ENCODE measurements around the gene BTBD7. TPM values are rescaled to one million over a fixed set of nuclear protein-coding genes. Genes with fewer than 3 reads are reported as not detected.
"Not testable (repeated sequence)": the region's sequence is repeated elsewhere in the genome, so short reads cannot be mapped to it uniquely, and the experiment has no call there.

The BTBD7 gene
- total and polyA plus RNA-seq, 4 experiments from 2014 or later: 6.9 to 38.3 (median 19.5) TPM

GRCh38 chr14:93245764-93246420 is 86.9 kb downstream of the BTBD7 start:
- CTCF ChIA-PET (ENCODE audit: partially characterized antibody): no interaction called here
- Mint-ChIP-seq H3K9me3 (no peaks in the 10 kb centered on the region), H3K4me1 (no peaks in the 10 kb centered on the region), H3K27ac (no peak overlapping the region), H3K27me3 (no peaks in the 10 kb centered on the region), H3K36me3 (peaks cover 48 to 70% of the 10 kb centered on the region in 2 donors), H3K4me3 (no peak overlapping the region)
- DNase-seq: no peak
- H3K36me3 ChIP-seq (ENCODE audit: insufficient read depth, low read length): peaks cover 32% of the 10 kb centered on the region
- intact Hi-C loops (cut with micrococcal nuclease): no loop called here
- H3K4me3 ChIP-seq (ENCODE audit: low read length in 2 of 2): no peak overlapping the region
- H3K27me3 ChIP-seq (ENCODE audit: insufficient read depth, low read length): no peaks in the 10 kb centered on the region
- H3K27ac ChIP-seq (ENCODE audit: low read depth, low read length): no peak overlapping the region
- H3K4me1 ChIP-seq (ENCODE audit: insufficient read depth, low read length): no peaks in the 10 kb centered on the region
- H3K9me3 ChIP-seq (ENCODE audit: control insufficient read depth in 1 of 2, low read length in 2 of 2): no peaks in the 10 kb centered on the region
- POLR2A ChIA-PET (ENCODE audit: partially characterized antibody): no interaction called here

- H3K27ac ChIP-seq (ENCODE audit: low read depth, low read length): no peak overlapping the region
- H3K27ac Mint-ChIP-seq: no peak overlapping the region
- no peaks in the 10 kb centered on the region for H3K27me3 Mint-ChIP-seq
- no peaks in the 10 kb centered on the region for H3K9me3 ChIP-seq (ENCODE audit: control insufficient read depth in 1 of 2, low read length in 2 of 2)
- peaks cover 0 to 2% (median 0%) of the 10 kb centered on the region in 4 donors for H3K4me1 Mint-ChIP-seq
- H3K36me3 Mint-ChIP-seq: peaks cover 33 to 41% of the 10 kb centered on the region in 2 donors
- intact Hi-C loops (cut with micrococcal nuclease): no loop called here
- no peaks in the 10 kb centered on the region for H3K9me3 Mint-ChIP-seq
- H3K4me1 ChIP-seq (ENCODE audit: insufficient read depth, low read length): no peaks in the 10 kb centered on the region
- H3K4me3 ChIP-seq (ENCODE audit: low read length in 2 of 2): no peak overlapping the region
- no peak overlapping the region for H3K4me3 Mint-ChIP-seq
- no peak for DNase-seq
- peaks cover 19% of the 10 kb centered on the region for H3K36me3 ChIP-seq (ENCODE audit: insufficient read depth, low read length)
- POLR2A ChIA-PET (ENCODE audit: partially characterized antibody): no interaction called here
- CTCF ChIA-PET (ENCODE audit: partially characterized antibody): no interaction called here
- no peaks in the 10 kb centered on the region for H3K27me3 ChIP-seq (ENCODE audit: insufficient read depth, low read length)
These were observed 92.2 kb downstream of the BTBD7 start for GRCh38 chr14:93240678-93241000.

GRCh38 chr14:93239869-93240677 is 92.8 kb downstream of the BTBD7 start:
- no peaks in the 10 kb centered on the region for H3K4me1 ChIP-seq (ENCODE audit: insufficient read depth, low read length)
- H3K4me3 ChIP-seq (ENCODE audit: low read length in 2 of 2): no peak overlapping the region
- H3K36me3 Mint-ChIP-seq: peaks cover 27 to 36% of the 10 kb centered on the region in 2 donors
- H3K9me3 ChIP-seq (ENCODE audit: control insufficient read depth in 1 of 2, low read length in 2 of 2): no peaks in the 10 kb centered on the region
- no peaks in the 10 kb centered on the region for H3K9me3 Mint-ChIP-seq
- H3K27ac Mint-ChIP-seq: no peak overlapping the region
- H3K4me1 Mint-ChIP-seq: peaks cover 0 to 3% (median 1%) of the 10 kb centered on the region in 4 donors
- intact Hi-C loops (cut with micrococcal nuclease): loop anchor here (10.0 kb wide), 1 partner anchor 655 kb away; no protein-coding TSS in a partner anchor
- no peaks in the 10 kb centered on the region for H3K27me3 ChIP-seq (ENCODE audit: insufficient read depth, low read length)
- no peak for DNase-seq
- CTCF ChIA-PET (ENCODE audit: partially characterized antibody): no interaction called here
- H3K4me3 Mint-ChIP-seq: no peak overlapping the region
- peaks cover 0 to 2% of the 10 kb centered on the region in 2 donors for H3K27me3 Mint-ChIP-seq
- H3K27ac ChIP-seq (ENCODE audit: low read depth, low read length): no peak overlapping the region
- POLR2A ChIA-PET (ENCODE audit: partially characterized antibody): no interaction called here
- peaks cover 14% of the 10 kb centered on the region for H3K36me3 ChIP-seq (ENCODE audit: insufficient read depth, low read length)

GRCh38 chr14:93234798-93235197 is 98.0 kb downstream of the BTBD7 start:
- H3K36me3 Mint-ChIP-seq: peaks cover 4% of the 10 kb centered on the region in 2 donors
- intact Hi-C loops (cut with micrococcal nuclease): loop anchor here (10.0 kb wide), 1 partner anchor 660 kb away; no protein-coding TSS in a partner anchor
- no peaks in the 10 kb centered on the region for H3K9me3 Mint-ChIP-seq
- no peak for DNase-seq
- Histone ChIP-seq H3K27ac (ENCODE audit: low read depth, low read length) (no peak overlapping the region), H3K36me3 (ENCODE audit: insufficient read depth, low read length) (no peaks in the 10 kb centered on the region), H3K9me3 (ENCODE audit: control insufficient read depth in 1 of 2, low read length in 2 of 2) (no peaks in the 10 kb centered on the region), H3K4me3 (ENCODE audit: low read length in 2 of 2) (no peak overlapping the region), H3K4me1 (ENCODE audit: insufficient read depth, low read length) (peaks cover 10% of the 10 kb centered on the region), H3K27me3 (ENCODE audit: insufficient read depth, low read length) (no peaks in the 10 kb centered on the region)
- no peak overlapping the region for H3K27ac Mint-ChIP-seq
- POLR2A ChIA-PET (ENCODE audit: partially characterized antibody): no interaction called here
- H3K4me1 Mint-ChIP-seq: peaks cover 11 to 28% (median 16%) of the 10 kb centered on the region in 4 donors
- no peak overlapping the region for H3K4me3 Mint-ChIP-seq
- peaks cover 0 to 7% of the 10 kb centered on the region in 2 donors for H3K27me3 Mint-ChIP-seq
- CTCF ChIA-PET (ENCODE audit: partially characterized antibody): interaction anchor here (0.6 to 1.0 kb wide), 2 partner anchors 15 to 70 kb away, joined by 3 read pairs; no protein-coding TSS in a partner anchor

GRCh38 chr14:93233078-93233477 is 99.8 kb downstream of the BTBD7 start:
- Mint-ChIP-seq H3K4me1 (peaks cover 11 to 28% (median 16%) of the 10 kb centered on the region in 4 donors), H3K36me3 (peaks cover 9 to 11% of the 10 kb centered on the region in 2 donors), H3K27ac (peak overlapping the region in 1 of 7 donors; percentile 14)
- not testable (repeated sequence) for H3K9me3 ChIP-seq (ENCODE audit: control insufficient read depth in 1 of 2, low read length in 2 of 2); H3K36me3 ChIP-seq (ENCODE audit: insufficient read depth, low read length); H3K4me1 ChIP-seq (ENCODE audit: insufficient read depth, low read length); H3K9me3 Mint-ChIP-seq; DNase-seq; H3K4me3 ChIP-seq (ENCODE audit: low read length in 2 of 2); H3K27ac ChIP-seq (ENCODE audit: low read depth, low read length); H3K27me3 Mint-ChIP-seq; H3K27me3 ChIP-seq (ENCODE audit: insufficient read depth, low read length); H3K4me3 Mint-ChIP-seq
- ChIA-PET POLR2A (ENCODE audit: partially characterized antibody) (interaction anchor here (0.6 kb wide), 1 partner anchor 38 kb away, joined by 3 read pairs; no protein-coding TSS in a partner anchor), CTCF (ENCODE audit: partially characterized antibody) (interaction anchor here (1.2 kb wide), 1 partner anchor 94 kb away, joined by 4 read pairs; no protein-coding TSS in a partner anchor)
- intact Hi-C loops (cut with micrococcal nuclease): loop anchor here (10.0 kb wide), 1 partner anchor 662 kb away; no protein-coding TSS in a partner anchor

- Mint-ChIP-seq H3K27ac (no peak overlapping the region), H3K36me3 (peaks cover 18 to 21% of the 10 kb centered on the region in 2 donors), H3K4me3 (peak overlapping the region in 3 of 8 donors; percentile 66 to 69 (median 68)), H3K27me3 (peaks cover 0 to 7% of the 10 kb centered on the region in 2 donors), H3K4me1 (peaks cover 11 to 28% (median 15%) of the 10 kb centered on the region in 4 donors), H3K9me3 (no peaks in the 10 kb centered on the region)
- H3K4me3 ChIP-seq (ENCODE audit: low read length in 2 of 2): no peak overlapping the region
- H3K9me3 ChIP-seq (ENCODE audit: control insufficient read depth in 1 of 2, low read length in 2 of 2): no peaks in the 10 kb centered on the region
- ChIA-PET CTCF (ENCODE audit: partially characterized antibody) (interaction anchor here (1.2 kb wide), 1 partner anchor 93 kb away, joined by 4 read pairs; no protein-coding TSS in a partner anchor), POLR2A (ENCODE audit: partially characterized antibody) (no interaction called here)
- H3K27me3 ChIP-seq (ENCODE audit: insufficient read depth, low read length): no peaks in the 10 kb centered on the region
- peaks cover 10% of the 10 kb centered on the region for H3K4me1 ChIP-seq (ENCODE audit: insufficient read depth, low read length)
- intact Hi-C loops (cut with micrococcal nuclease): loop anchor here (10.0 kb wide), 1 partner anchor 663 kb away; no protein-coding TSS in a partner anchor
- peaks cover 14% of the 10 kb centered on the region for H3K36me3 ChIP-seq (ENCODE audit: insufficient read depth, low read length)
- no peak overlapping the region for H3K27ac ChIP-seq (ENCODE audit: low read depth, low read length)
- DNase-seq: no peak
These were observed 100.7 kb downstream of the BTBD7 start for GRCh38 chr14:93232159-93232558.

All from CD4-positive, alpha-beta memory T cell (primary cell).